SIG-M5 treated with dmso at 0.1 percent for 504 hours (cell line): ENCODE results near the gene CHN1.

Source experiments
- DNase-seq: peaks from one replicate; lab custom pipeline; 2025; ENCODE audit not compliant: unreplicated experiment; lab: John Stamatoyannopoulos, UW

Gene CHN1

GRCh38 chr2:174788291-174788929, 216.8 kb downstream of the CHN1 start:
- DNase-seq, result no peak

- no peak for DNase-seq
These were observed 217.5 kb downstream of the CHN1 start for GRCh38 chr2:174787487-174788205.

- no peak for DNase-seq
These were observed 219.0 kb downstream of the CHN1 start for GRCh38 chr2:174786066-174786725.

- no peak for DNase-seq
These were observed 219.7 kb downstream of the CHN1 start for GRCh38 chr2:174785481-174785880.

- no peak for DNase-seq
These were observed 220.3 kb downstream of the CHN1 start for GRCh38 chr2:174784909-174785308.

- no peak for DNase-seq
These were observed 220.9 kb downstream of the CHN1 start for GRCh38 chr2:174784316-174784715.

- no peak for DNase-seq
These were observed 223.2 kb downstream of the CHN1 start for GRCh38 chr2:174781996-174782395.

GRCh38 chr2:174781298-174781697, 223.9 kb downstream of the CHN1 start:
- no peak for DNase-seq

GRCh38 chr2:174780856-174781255, 224.3 kb downstream of the CHN1 start:
- no peak for DNase-seq

GRCh38 chr2:174780191-174780840, 224.9 kb downstream of the CHN1 start:
- DNase-seq, result no peak

- DNase-seq, result no peak
These were observed 225.7 kb downstream of the CHN1 start for GRCh38 chr2:174779361-174779928.

- DNase-seq, result peak; percentile 77
These were observed 226.8 kb downstream of the CHN1 start for GRCh38 chr2:174778085-174778981.

- DNase-seq, result no peak
These were observed 227.7 kb downstream of the CHN1 start for GRCh38 chr2:174777347-174778084.

GRCh38 chr2:174776675-174777074, 228.5 kb downstream of the CHN1 start:
- no peak for DNase-seq

GRCh38 chr2:174776223-174776622, 229.0 kb downstream of the CHN1 start:
- DNase-seq, result no peak

- DNase-seq, result no peak
These were observed 229.6 kb downstream of the CHN1 start for GRCh38 chr2:174775571-174775980.

- DNase-seq, result no peak
These were observed 230.3 kb downstream of the CHN1 start for GRCh38 chr2:174774886-174775285.

GRCh38 chr2:174773215-174773614, 232.0 kb downstream of the CHN1 start:
- no peak for DNase-seq

GRCh38 chr2:174772472-174772801, 232.7 kb downstream of the CHN1 start:
- no peak for DNase-seq
